IMR-90 (cell line): ENCODE measurements around the gene ANXA4. TPM values are rescaled to one million over a fixed set of nuclear protein-coding genes. Genes with fewer than 3 reads are reported as not detected.

Source experiments
- ATAC-seq: fragments of 200-7000 bp; cut with Tn5 transposase; 2 replicates; pipeline ENCODE4 v1.9.1; 2020; ENCODE audit warnings: low read depth, mild to moderate bottlenecking, moderate library complexity
- BruUV-seq: library from RNA; stranded (reverse); fragments of 400-500 nt; replicated peaks from 2 replicates; lab custom pipeline; 2021; lab: Mats Ljungman, UMichigan
- CTCF ChIA-PET: fragments of 300-600 bp; formaldehyde crosslinking; extraction: SDS; loops from one replicate; lab custom pipeline; 2021; ENCODE audit warnings: antibody characterized with exemption; lab: Yijun Ruan, JAX
- POLR2A ChIA-PET: fragments of 300-600 bp; sonication (Branson Sonifier 250); formaldehyde crosslinking; loops from one replicate; lab custom pipeline; 2022; ENCODE audit warnings: antibody characterized with exemption; ENCODE audit not compliant: unreplicated experiment; lab: Charles Lee
- DNase-seq: peaks from one replicate; pipeline ENCODE4 v3.0.0; 2013
- H2AFZ ChIP-seq: replicated peaks from 2 replicates; pipeline ENCODE3; 2013; ENCODE audit warnings: low read length, mild to moderate bottlenecking; ENCODE audit not compliant: poor library complexity
- H2AK5ac ChIP-seq: 2 replicates; pipeline ENCODE4 v1.6.1; 2013; ENCODE audit warnings: low read depth, low read length, inconsistent platforms
- H2AK9ac ChIP-seq: replicated peaks from 2 replicates; pipeline ENCODE3; 2013; ENCODE audit warnings: mild to moderate bottlenecking, low read depth, low read length, moderate library complexity; ENCODE audit not compliant: poor library complexity
- H2BK120ac ChIP-seq: 2 replicates; pipeline ENCODE4 v1.6.1; 2013; ENCODE audit warnings: low read depth, low read length, inconsistent platforms
- H2BK15ac ChIP-seq: 3 replicates; pipeline ENCODE4 v1.6.1; 2013; ENCODE audit warnings: low read depth, low read length, inconsistent platforms
- H2BK20ac ChIP-seq: 2 replicates; pipeline ENCODE4 v1.6.1; 2013; ENCODE audit warnings: low read depth, mild to moderate bottlenecking, inconsistent platforms, low read length, moderate library complexity
- H2BK5ac ChIP-seq: 2 replicates; pipeline ENCODE4 v1.6.1; 2013; ENCODE audit warnings: mild to moderate bottlenecking, low read depth, low read length, inconsistent platforms; ENCODE audit not compliant: poor library complexity, severe bottlenecking
- H3K14ac ChIP-seq: replicated peaks from 2 replicates; pipeline ENCODE4 v1.6.1; 2013; ENCODE audit warnings: low read depth, low read length, inconsistent platforms
- H3K18ac ChIP-seq: 2 replicates; pipeline ENCODE4 v1.6.1; 2013; ENCODE audit warnings: low read depth, low read length, control low read depth
- H3K23ac ChIP-seq: 2 replicates; pipeline ENCODE4 v1.6.1; 2013; ENCODE audit warnings: low read depth, low read length, inconsistent platforms
- H3K27ac ChIP-seq: 2 replicates; pipeline ENCODE4 v1.5.1; 2013; ENCODE audit warnings: mild to moderate bottlenecking, control low read depth, low read length; ENCODE audit not compliant: insufficient read depth
- H3K27me3 ChIP-seq: 2 replicates; pipeline ENCODE4 v1.6.1; 2013; ENCODE audit warnings: low read length; ENCODE audit not compliant: control insufficient read depth, insufficient read depth
- H3K36me3 ChIP-seq: 2 replicates; pipeline ENCODE4 v1.6.1; 2013; ENCODE audit warnings: low read length, mixed read lengths; ENCODE audit not compliant: control insufficient read depth, insufficient read depth
- H3K4ac ChIP-seq: 2 replicates; pipeline ENCODE4 v1.6.1; 2013; ENCODE audit warnings: low read depth, low read length, inconsistent platforms
- H3K4me1 ChIP-seq: 2 replicates; pipeline ENCODE4 v1.6.1; 2013; ENCODE audit warnings: low read length, mixed read lengths; ENCODE audit not compliant: control insufficient read depth, insufficient read depth
- H3K4me2 ChIP-seq: 2 replicates; pipeline ENCODE4 v1.6.1; 2013; ENCODE audit warnings: low read depth, mild to moderate bottlenecking, control low read depth, low read length, moderate library complexity
- H3K4me3 ChIP-seq: 2 replicates; pipeline ENCODE4 v1.5.1; 2013; ENCODE audit warnings: low read depth, mild to moderate bottlenecking, control low read depth, low read length, moderate library complexity; ENCODE audit not compliant: insufficient read depth
- H3K56ac ChIP-seq: 2 replicates; pipeline ENCODE4 v1.6.1; 2013; ENCODE audit warnings: low read length, inconsistent platforms; ENCODE audit not compliant: insufficient read depth; ENCODE audit errors: extremely low read depth
- H3K79me1 ChIP-seq, 2 experiments: 2 replicates each; pipeline ENCODE4 v1.6.1; 2013; ENCODE audit warnings: low read length in 2 of 2, inconsistent platforms in 1 of 2, low read depth in 1 of 2
- H3K9ac ChIP-seq: 2 replicates; pipeline ENCODE4 v1.6.1; 2013; ENCODE audit warnings: low read depth, low read length, control low read depth
- H3K9me1 ChIP-seq: 2 replicates; pipeline ENCODE4 v1.6.1; 2013; ENCODE audit warnings: low read length, inconsistent platforms; ENCODE audit not compliant: insufficient read depth
- H3K9me3 ChIP-seq: 2 replicates; pipeline ENCODE4 v1.6.1; 2013; ENCODE audit warnings: low read length; ENCODE audit not compliant: control insufficient read depth, insufficient read depth
- H4K20me1 ChIP-seq: 2 replicates; pipeline ENCODE4 v1.6.1; 2013; ENCODE audit warnings: low read length, inconsistent platforms; ENCODE audit not compliant: insufficient read depth
- H4K5ac ChIP-seq: 2 replicates; pipeline ENCODE4 v1.6.1; 2013; ENCODE audit warnings: mild to moderate bottlenecking, low read depth, low read length, control low read depth
- H4K8ac ChIP-seq, 2 experiments: 2 replicates each; pipeline ENCODE4 v1.6.1; 2013; ENCODE audit warnings: low read depth in 2 of 2, low read length in 2 of 2, control low read depth in 1 of 2, inconsistent platforms in 1 of 2
- H4K91ac ChIP-seq: 2 replicates; pipeline ENCODE4 v1.6.1; 2013; ENCODE audit warnings: low read depth, low read length, inconsistent platforms; ENCODE audit not compliant: insufficient read depth
- BHLHE40 ChIP-seq: fragments of 150-350 bp; IDR thresholded peaks from 2 replicates; pipeline ENCODE4 v1.6.1; 2016; ENCODE audit warnings: mild to moderate bottlenecking, low read depth, low read length
- CEBPB ChIP-seq: IDR thresholded peaks from 2 replicates; pipeline ENCODE4 v1.6.1; 2012; ENCODE audit warnings: low read depth, low read length, improper control_type of control experiment
- CHD1 ChIP-seq: IDR thresholded peaks from 2 replicates; pipeline ENCODE4 v1.6.1; 2012; ENCODE audit warnings: low read depth, low read length, improper control_type of control experiment
- CTCF ChIP-seq: conservative IDR thresholded peaks from 2 replicates; pipeline ENCODE4 v1.5.1; 2012; ENCODE audit warnings: mild to moderate bottlenecking, low read depth, low read length, improper control_type of control experiment
- ELK1 ChIP-seq: fragments of 150-350 bp; IDR thresholded peaks from 2 replicates; pipeline ENCODE4 v1.6.1; 2016; ENCODE audit warnings: low read depth, mild to moderate bottlenecking, low read length, moderate library complexity, borderline replicate concordance
- FOS ChIP-seq: fragments of 150-350 bp; IDR thresholded peaks from 2 replicates; pipeline ENCODE4 v1.6.1; 2016; ENCODE audit warnings: low read depth, low read length
- MAFK ChIP-seq: IDR thresholded peaks from 2 replicates; pipeline ENCODE4 v1.6.1; 2012; ENCODE audit warnings: low read depth, low read length, improper control_type of control experiment
- MAZ ChIP-seq: IDR thresholded peaks from 2 replicates; pipeline ENCODE4 v1.6.1; 2012; ENCODE audit warnings: low read depth, mild to moderate bottlenecking, low read length, improper control_type of control experiment, moderate library complexity, borderline replicate concordance
- MXI1 ChIP-seq: IDR thresholded peaks from 2 replicates; pipeline ENCODE4 v1.6.1; 2012; ENCODE audit warnings: low read depth, mild to moderate bottlenecking, low read length, moderate library complexity, borderline replicate concordance
- NFE2L2 ChIP-seq: fragments of 150-350 bp; IDR thresholded peaks from 2 replicates; pipeline ENCODE4 v1.6.1; 2016; ENCODE audit warnings: low read depth, mild to moderate bottlenecking, low read length
- POLR2A ChIP-seq: IDR thresholded peaks from 2 replicates; pipeline ENCODE4 v1.6.1; 2012; ENCODE audit warnings: mild to moderate bottlenecking, low read depth, low read length
- RAD21 ChIP-seq: IDR thresholded peaks from 2 replicates; pipeline ENCODE4 v1.6.1; 2012; ENCODE audit warnings: low read length, improper control_type of control experiment
- RCOR1 ChIP-seq: IDR thresholded peaks from 2 replicates; pipeline ENCODE4 v1.6.1; 2012; ENCODE audit warnings: mild to moderate bottlenecking, low read length, improper control_type of control experiment; ENCODE audit not compliant: insufficient replicate concordance
- RFX5 ChIP-seq: IDR thresholded peaks from 2 replicates; pipeline ENCODE4 v1.8.0; 2012; ENCODE audit warnings: low read depth, mild to moderate bottlenecking, low read length, moderate library complexity
- SMC3 ChIP-seq: fragments of 150-350 bp; IDR thresholded peaks from 2 replicates; pipeline ENCODE4 v1.6.1; 2016; ENCODE audit warnings: low read depth, mild to moderate bottlenecking, antibody characterized with exemption, low read length, moderate library complexity
- USF2 ChIP-seq: fragments of 150-350 bp; IDR thresholded peaks from 2 replicates; pipeline ENCODE4 v1.6.1; 2017; ENCODE audit warnings: mild to moderate bottlenecking, antibody characterized with exemption, low read length, low read depth
- WGBS, 2 experiments: methylation state at CpG; one replicate each; pipeline versions ENCODE4 v1.1.5 to v1.1.7; 2013; ENCODE audit warnings: missing lambda C conversion rate in 2 of 2; ENCODE audit not compliant: insufficient read length in 1 of 2; ENCODE audit errors: extremely low coverage in 2 of 2; 5-methylcytosine and 5-hydroxymethylcytosine counted together
- dilution Hi-C: fragments of 300-500 bp; cut with HindIII; formaldehyde crosslinking; loops from one replicate; pipeline ENCODE4 v1.14.3; 2018; ENCODE audit warnings: low sequenced_read_pairs; ENCODE audit not compliant: unreplicated experiment
- in situ Hi-C: fragments of 300-500 bp; cut with MboI; formaldehyde crosslinking; loops from 3 replicates; pipeline ENCODE4 v1.14.3; 2019; ENCODE audit warnings: low sequenced_read_pairs, inconsistent platforms, mixed read lengths
- intact Hi-C: fragments of 100-400 bp; cut with micrococcal nuclease; formaldehyde crosslinking; loops from 2 replicates; pipeline ENCODE4 v1.10.0; 2022
- polyA plus RNA-seq, 3 experiments: library from polyadenylated mRNA; depleted of rRNA; stranded (reverse); fragments of >200 nt; gene quantifications; 2 replicates each; pipeline ENCODE4 v1.2.3, GENCODE V29; 2012; ENCODE audit warnings: low replicate concordance in 1 of 3
- total RNA-seq: library from RNA; depleted of rRNA; stranded (reverse); fragments of >200 nt; gene quantifications from 2 replicates; pipeline ENCODE4 v1.2.3, GENCODE V29; 2012

ANXA4 gene
- total and polyA plus RNA-seq, 2 of the 4 experiments (the other 2 are of a cell fraction): 22.2 to 72.0 TPM

- Histone ChIP-seq H3K14ac (no peak overlapping the region), H3K56ac (no peak overlapping the region), H2AK5ac (no peak overlapping the region), H2BK15ac (no peak overlapping the region), H4K8ac (no peak overlapping the region), H2AFZ (no peak overlapping the region), H3K27me3 (no peaks in the 10 kb centered on the region), H4K20me1 (no peaks in the 10 kb centered on the region), H4K91ac (no peak overlapping the region), H3K27ac (no peak overlapping the region), H3K18ac (no peak overlapping the region), H3K4me1 (no peaks in the 10 kb centered on the region), H3K9me1 (no peaks in the 10 kb centered on the region), H4K5ac (no peak overlapping the region), H3K23ac (no peak overlapping the region), H3K9ac (no peak overlapping the region), H2BK5ac (no peak overlapping the region), H3K36me3 (no peaks in the 10 kb centered on the region), H3K4me3 (no peak overlapping the region), H3K4ac (no peak overlapping the region), H2AK9ac (no peak overlapping the region), H3K9me3 (no peaks in the 10 kb centered on the region), H2BK20ac (no peak overlapping the region), H3K79me1 (no peaks in the 10 kb centered on the region), H2BK120ac (no peak overlapping the region), H3K4me2 (no peak overlapping the region)
- intact Hi-C loops (no loop called here), dilution Hi-C loops (no loop called here), in situ Hi-C loops (no loop called here)
- ATAC-seq: no peak
- WGBS, 2 experiments: no CpG with 5 or more reads among the region's 5 CpGs
- ChIA-PET POLR2A (no interaction called here), CTCF (interaction anchor here (1.0 kb wide), 1 partner anchor 21 kb away, joined by 4 read pairs; no protein-coding TSS in a partner anchor)
- BruUV-seq: no TSS peak
- DNase-seq: no peak
- TF ChIP-seq MXI1 (no peak), USF2 (no peak), FOS (no peak), CTCF (no peak), RAD21 (no peak), BHLHE40 (no peak), ELK1 (no peak), POLR2A (no peak), NFE2L2 (no peak), RFX5 (no peak), SMC3 (no peak), CHD1 (no peak), MAZ (no peak), CEBPB (no peak), MAFK (no peak), RCOR1 (no peak)
Measured at GRCh38 chr2:69704446-69704845, 37.5 kb upstream of the ANXA4 start.
